ENCODE data around the gene RPS25.
A peak's percentile ranks its signal among the peaks of the same experiment; 100 is the strongest.
"Not testable (repeated sequence)": the region's sequence is repeated elsewhere in the genome, so short reads cannot be mapped to it uniquely, and the experiment has no call there.

The RPS25 gene

GRCh38 chr11:119038884-119039283, 20.7 kb upstream of the RPS25 start:
- no peak for TF ChIP-seq CTCF (conservative IDR thresholded peaks at IDR 0.05; ENCODE audit: control insufficient read depth, insufficient read depth, low read depth, low read length)
- H3K4me3 ChIP-seq (ENCODE audit: control insufficient read depth, low read depth, low read length) = no peak overlapping the region
- no peak for DNase-seq (ENCODE audit: low read depth)

- DNase-seq (ENCODE audit: low read depth) = no peak
- no peak for TF ChIP-seq CTCF (conservative IDR thresholded peaks at IDR 0.05; ENCODE audit: control insufficient read depth, insufficient read depth, low read depth, low read length)
- H3K4me3 ChIP-seq (ENCODE audit: control insufficient read depth, low read depth, low read length) = no peak overlapping the region
Observed at GRCh38 chr11:119034813-119035212, 16.7 kb upstream of the RPS25 start.

GRCh38 chr11:119033421-119033820, 15.3 kb upstream of the RPS25 start:
- H3K4me3 ChIP-seq (ENCODE audit: control insufficient read depth, low read depth, low read length); DNase-seq (ENCODE audit: low read depth): not testable (repeated sequence)

GRCh38 chr11:119031912-119032280, 13.8 kb upstream of the RPS25 start:
- H3K4me3 ChIP-seq (ENCODE audit: control insufficient read depth, low read depth, low read length) = no peak overlapping the region
- no peak for DNase-seq (ENCODE audit: low read depth)
- no peak for TF ChIP-seq CTCF (conservative IDR thresholded peaks at IDR 0.05; ENCODE audit: control insufficient read depth, insufficient read depth, low read depth, low read length)

- TF ChIP-seq CTCF (conservative IDR thresholded peaks at IDR 0.05; ENCODE audit: control insufficient read depth, insufficient read depth, low read depth, low read length) = no peak
- peak within 1 kb of the TSS; percentile 69 for H3K4me3 ChIP-seq (ENCODE audit: control insufficient read depth, low read depth, low read length)
- peak; percentile 96 for DNase-seq (ENCODE audit: low read depth)
Observed at GRCh38 chr11:119030329-119031047, 12.3 kb upstream of the RPS25 start, which contains the start of gene SLC37A4. Gene SLC37A4 (minus strand): TSS chr11:119030877.

GRCh38 chr11:119030029-119030328, 11.8 kb upstream of the RPS25 start:
- DNase-seq (ENCODE audit: low read depth) = no peak
- TF ChIP-seq CTCF (conservative IDR thresholded peaks at IDR 0.05; ENCODE audit: control insufficient read depth, insufficient read depth, low read depth, low read length) = no peak
- H3K4me3 ChIP-seq (ENCODE audit: control insufficient read depth, low read depth, low read length) = peak overlapping the region; percentile 69

- H3K4me3 ChIP-seq (ENCODE audit: control insufficient read depth, low read depth, low read length) = peak overlapping the region; percentile 69
- no peak for TF ChIP-seq CTCF (conservative IDR thresholded peaks at IDR 0.05; ENCODE audit: control insufficient read depth, insufficient read depth, low read depth, low read length)
- no peak for DNase-seq (ENCODE audit: low read depth)
Observed at GRCh38 chr11:119029340-119030028, 11.3 kb upstream of the RPS25 start.
